ENCODE data around the gene MYLK2. TPM values are rescaled to one million over a fixed set of nuclear protein-coding genes. Genes with fewer than 3 reads are reported as not detected.

Gene MYLK2
- total and polyA plus RNA-seq, 10 of the 15 experiments (the other 5 are each of a cell fraction or from before 2014, with no cell fraction given), result 0.04 to 0.67 (median 0.18) TPM; not detected in 1

DNA sequence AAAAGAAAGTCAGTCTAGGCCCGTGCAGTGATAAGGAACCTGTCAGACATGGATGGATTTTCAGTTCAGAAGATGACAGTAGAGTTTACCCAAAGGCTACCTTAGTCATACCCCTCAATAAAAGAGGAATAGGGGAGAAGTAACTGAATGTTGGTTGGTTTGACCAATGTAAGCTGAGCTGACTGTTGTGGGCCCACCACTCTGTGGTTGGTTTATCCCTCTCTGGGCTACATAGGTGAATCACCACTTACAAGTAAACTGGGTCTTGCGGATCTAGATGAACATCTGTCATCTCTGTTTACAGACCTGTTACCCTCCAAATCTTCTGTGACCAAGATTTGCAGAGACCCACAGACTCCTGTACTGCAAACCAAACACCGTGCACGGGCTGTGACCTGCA, 37.2 kb upstream of the MYLK2 start (continued):
- TF ChIP-seq BCL3 (IDR thresholded peaks at IDR 0.05; ENCODE audit: borderline replicate concordance, insufficient read depth, low read depth, low read length, poor library complexity, severe bottlenecking) (no peak), ZNF384 (IDR thresholded peaks at IDR 0.05; ENCODE audit: borderline replicate concordance, low read depth, low read length) (no peak), ZBTB40 (IDR thresholded peaks at IDR 0.05; ENCODE audit: borderline replicate concordance) (no peak)

GRCh38 chr20:31784354-31785044, 34.7 kb upstream of the MYLK2 start:
- intact Hi-C loops (cut with micrococcal nuclease; ENCODE audit: unreplicated experiment), result no loop called here
- H3K36me3 ChIP-seq (ENCODE audit: control insufficient read depth in 2 of 2, insufficient read depth in 2 of 2, low read length in 1 of 2), result peaks cover 21 to 37% of the 10 kb centered on the region in 2 experiments
- TF ChIP-seq SUPT20H (IDR thresholded peaks at IDR 0.05; ENCODE audit: borderline replicate concordance, control insufficient read depth, low read depth, low read length) (no peak), RCOR1 (conservative IDR thresholded peaks at IDR 0.05; ENCODE audit: low read depth, low read length) (no peak), MYC (IDR thresholded peaks at IDR 0.05; ENCODE audit: insufficient read depth, insufficient read length, insufficient replicate concordance, low read length, severe bottlenecking) (no peak), ZNF24 (IDR thresholded peaks at IDR 0.05) (no peak)
- TF ChIP-seq, protein P1, sequence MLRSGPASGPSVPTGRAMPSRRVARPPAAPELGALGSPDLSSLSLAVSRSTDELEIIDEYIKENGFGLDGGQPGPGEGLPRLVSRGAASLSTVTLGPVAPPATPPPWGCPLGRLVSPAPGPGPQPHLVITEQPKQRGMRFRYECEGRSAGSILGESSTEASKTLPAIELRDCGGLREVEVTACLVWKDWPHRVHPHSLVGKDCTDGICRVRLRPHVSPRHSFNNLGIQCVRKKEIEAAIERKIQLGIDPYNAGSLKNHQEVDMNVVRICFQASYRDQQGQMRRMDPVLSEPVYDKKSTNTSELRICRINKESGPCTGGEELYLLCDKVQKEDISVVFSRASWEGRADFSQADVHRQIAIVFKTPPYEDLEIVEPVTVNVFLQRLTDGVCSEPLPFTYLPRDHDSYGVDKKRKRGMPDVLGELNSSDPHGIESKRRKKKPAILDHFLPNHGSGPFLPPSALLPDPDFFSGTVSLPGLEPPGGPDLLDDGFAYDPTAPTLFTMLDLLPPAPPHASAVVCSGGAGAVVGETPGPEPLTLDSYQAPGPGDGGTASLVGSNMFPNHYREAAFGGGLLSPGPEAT (IDR thresholded peaks at IDR 0.05; ENCODE audit: low read depth), result no peak
- TF ChIP-seq, protein P2, sequence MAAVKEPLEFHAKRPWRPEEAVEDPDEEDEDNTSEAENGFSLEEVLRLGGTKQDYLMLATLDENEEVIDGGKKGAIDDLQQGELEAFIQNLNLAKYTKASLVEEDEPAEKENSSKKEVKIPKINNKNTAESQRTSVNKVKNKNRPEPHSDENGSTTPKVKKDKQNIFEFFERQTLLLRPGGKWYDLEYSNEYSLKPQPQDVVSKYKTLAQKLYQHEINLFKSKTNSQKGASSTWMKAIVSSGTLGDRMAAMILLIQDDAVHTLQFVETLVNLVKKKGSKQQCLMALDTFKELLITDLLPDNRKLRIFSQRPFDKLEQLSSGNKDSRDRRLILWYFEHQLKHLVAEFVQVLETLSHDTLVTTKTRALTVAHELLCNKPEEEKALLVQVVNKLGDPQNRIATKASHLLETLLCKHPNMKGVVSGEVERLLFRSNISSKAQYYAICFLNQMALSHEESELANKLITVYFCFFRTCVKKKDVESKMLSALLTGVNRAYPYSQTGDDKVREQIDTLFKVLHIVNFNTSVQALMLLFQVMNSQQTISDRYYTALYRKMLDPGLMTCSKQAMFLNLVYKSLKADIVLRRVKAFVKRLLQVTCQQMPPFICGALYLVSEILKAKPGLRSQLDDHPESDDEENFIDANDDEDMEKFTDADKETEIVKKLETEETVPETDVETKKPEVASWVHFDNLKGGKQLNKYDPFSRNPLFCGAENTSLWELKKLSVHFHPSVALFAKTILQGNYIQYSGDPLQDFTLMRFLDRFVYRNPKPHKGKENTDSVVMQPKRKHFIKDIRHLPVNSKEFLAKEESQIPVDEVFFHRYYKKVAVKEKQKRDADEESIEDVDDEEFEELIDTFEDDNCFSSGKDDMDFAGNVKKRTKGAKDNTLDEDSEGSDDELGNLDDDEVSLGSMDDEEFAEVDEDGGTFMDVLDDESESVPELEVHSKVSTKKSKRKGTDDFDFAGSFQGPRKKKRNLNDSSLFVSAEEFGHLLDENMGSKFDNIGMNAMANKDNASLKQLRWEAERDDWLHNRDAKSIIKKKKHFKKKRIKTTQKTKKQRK (IDR thresholded peaks at IDR 0.05; ENCODE audit: low read depth, low read length), result no peak

More at GRCh38 chr20:31784354-31785044, 34.7 kb upstream of the MYLK2 start:
- Histone ChIP-seq H3K9ac (ENCODE audit: control insufficient read depth, insufficient read depth, low read length) (no peak overlapping the region), H2AFZ (ENCODE audit: control insufficient read depth, low read depth, low read length) (no peak overlapping the region), H3K4me2 (ENCODE audit: control insufficient read depth, insufficient read depth) (no peak overlapping the region), H3K9me3 (replicated peaks; ENCODE audit: control insufficient read depth, insufficient read depth, low read length) (no peaks in the 10 kb centered on the region), H4K20me1 (ENCODE audit: control insufficient read depth, insufficient read depth) (no peaks in the 10 kb centered on the region), H3K27me3 (replicated peaks in 1 of 2; ENCODE audit: control insufficient read depth in 2 of 2, insufficient read depth in 2 of 2, low read length in 1 of 2) (no peaks in the 10 kb centered on the region), H3K4me3 (no peak overlapping the region), H3K27ac (ENCODE audit: control insufficient read depth, insufficient read depth) (no peak overlapping the region), H3K4me1 (ENCODE audit: control insufficient read depth, insufficient read depth, low read length) (no peaks in the 10 kb centered on the region), H3K79me2 (ENCODE audit: control insufficient read depth, insufficient read depth, low read length) (no peaks in the 10 kb centered on the region)
- 93% methylated on average over 7 of the region's 7 CpGs for whole genome bisulfite sequencing (ENCODE audit: insufficient coverage, insufficient replicate concordance, low lambda C conversion rate, missing lambda C conversion rate)
- POLR2A ChIA-PET, result no interaction called here
- FAIRE-seq (no peak), ATAC-seq (no peak), DNase-seq (ENCODE audit: low read depth, low spot score) (no peak)
- CTCF ChIA-PET, result interaction anchor here (1.0 kb wide), 1 partner anchor 13 kb away, joined by 3 read pairs; no protein-coding TSS in a partner anchor
- BruUV-seq (replicated peaks), result no TSS peak
- RAD21 ChIA-PET (ENCODE audit: unreplicated experiment), result no interaction called here
- SMC1A ChIA-PET (ENCODE audit: uncharacterized antibody, unreplicated experiment), result no interaction called here
- in situ Hi-C loops (cut with MboI), result no loop called here

All from GM12878 (cell line).